B cell (primary cell): ENCODE measurements around the gene MELK. TPM values are rescaled to one million over a fixed set of nuclear protein-coding genes. Genes with fewer than 3 reads are reported as not detected.
A peak's percentile ranks its signal among the peaks of the same experiment; 100 is the strongest.

ENCODE experiments used
- ATAC-seq: fragments of 200-7000 bp; cut with Tn5 transposase; one replicate; pipeline ENCODE4 v1.10.0; 2021; ENCODE audit warnings: low read depth, mild to moderate bottlenecking, moderate number of reproducible peaks, moderate library complexity
- CTCF ChIA-PET: fragments of 350-600 bp; sonication (Branson Sonifier 250); formaldehyde crosslinking; loops from one replicate; lab custom pipeline; 2021; ENCODE audit warnings: antibody characterized with exemption, inconsistent platforms; lab: Charles Lee
- POLR2A ChIA-PET: fragments of 350-600 bp; sonication (Branson Sonifier 250); formaldehyde crosslinking; loops from one replicate; lab custom pipeline; 2021; ENCODE audit warnings: antibody characterized with exemption; lab: Charles Lee
- DNase-seq: peaks from one replicate; pipeline ENCODE4 v3.0.0; 2013
- H2AFZ ChIP-seq: 2 replicates; pipeline ENCODE4 v1.6.1; 2012; ENCODE audit warnings: mild to moderate bottlenecking, low read depth, low read length; ENCODE audit not compliant: insufficient read depth, poor library complexity, severe bottlenecking
- H3K27ac ChIP-seq, 2 donors: 1 replicate in 1 of 2; 2 replicates in 1 of 2; pipeline ENCODE4 v1.5.1; 2012 to 2013; ENCODE audit warnings: low read length in 2 of 2, mild to moderate bottlenecking in 2 of 2, moderate library complexity in 1 of 2
- H3K27me3 ChIP-seq, 4 experiments: fragments of 200-600 bp in 1 of 4; sonication (generic) in 1 of 4; replicated peaks in 1 of 4; 1 replicate in 2 of 4; 2 replicates in 2 of 4; pipeline versions ENCODE4 v1.6.1 to v1.7.0; 2013 to 2016; ENCODE audit warnings: low read length in 3 of 4, mild to moderate bottlenecking in 2 of 4, mixed read lengths in 1 of 4, moderate library complexity in 1 of 4; ENCODE audit not compliant: insufficient read depth in 4 of 4, control insufficient read depth in 3 of 4; ENCODE audit errors: control extremely low read depth in 1 of 4
- H3K36me3 ChIP-seq, 2 experiments: replicated peaks in 1 of 2; 1 replicate in 1 of 2; 2 replicates in 1 of 2; pipeline versions ENCODE4 v1.6.1 to v1.7.1; 2013; ENCODE audit warnings: low read length in 1 of 2; ENCODE audit not compliant: insufficient read depth in 2 of 2, control insufficient read depth in 1 of 2; ENCODE audit errors: control extremely low read depth in 1 of 2, extremely low read depth in 1 of 2
- H3K4me1 ChIP-seq, 2 donors: fragments of 200-600 bp in 1 of 2; sonication (generic) in 1 of 2; 1 replicate in 1 of 2; 2 replicates in 1 of 2; pipeline versions ENCODE4 v1.5.1 to v1.6.1; 2013 to 2017; ENCODE audit warnings: low read length in 2 of 2; ENCODE audit not compliant: control insufficient read depth in 2 of 2, insufficient read depth in 2 of 2
- H3K4me2 ChIP-seq: replicated peaks from 2 replicates; pipeline ENCODE3; 2012; ENCODE audit warnings: mild to moderate bottlenecking, low read depth, low read length; ENCODE audit not compliant: poor library complexity, severe bottlenecking
- H3K4me3 ChIP-seq, 5 experiments: fragments of 200-600 bp in 1 of 5; sonication (generic) in 1 of 5; 1 replicate in 3 of 5; 2 replicates in 2 of 5; pipeline versions ENCODE4 v1.5.1 to v1.7.0; 2011 to 2016; ENCODE audit warnings: low read length in 4 of 5, mild to moderate bottlenecking in 4 of 5, low read depth in 2 of 5, control low read depth in 1 of 5, moderate library complexity in 1 of 5; ENCODE audit not compliant: insufficient read depth in 1 of 5; ENCODE audit errors: control extremely low read depth in 1 of 5, extremely low read depth in 1 of 5
- H3K79me2 ChIP-seq: fragments of 200-600 bp; sonication (generic); one replicate; pipeline ENCODE4 v1.6.0; 2016; ENCODE audit warnings: low read length; ENCODE audit not compliant: control insufficient read depth, insufficient read depth
- H3K9ac ChIP-seq: fragments of 200-600 bp; sonication (generic); 2 replicates; pipeline ENCODE4 v1.6.1; 2017; ENCODE audit warnings: mild to moderate bottlenecking, low read length, moderate library complexity
- H3K9me3 ChIP-seq, 3 donors: one replicate each; pipeline versions ENCODE4 v1.6.1 to v1.7.1; 2013; ENCODE audit warnings: low read length in 2 of 3; ENCODE audit not compliant: control insufficient read depth in 2 of 3, insufficient read depth in 1 of 3; ENCODE audit errors: control extremely low read depth in 1 of 3
- H4K20me1 ChIP-seq: 2 replicates; pipeline ENCODE4 v1.6.0; 2012; ENCODE audit warnings: mild to moderate bottlenecking, low read length; ENCODE audit not compliant: insufficient read depth, control insufficient read depth, poor library complexity, severe bottlenecking
- H3K27ac Mint-ChIP-seq: one replicate; pipeline ENCODE4 v1.8.0; 2021; ENCODE audit warnings: mixed read lengths
- H3K27me3 Mint-ChIP-seq: one replicate; pipeline ENCODE4 v1.8.0; 2021; ENCODE audit warnings: mixed read lengths
- H3K4me1 Mint-ChIP-seq: one replicate; pipeline ENCODE4 v1.8.0; 2021; ENCODE audit warnings: mixed read lengths
- H3K4me3 Mint-ChIP-seq: one replicate; pipeline ENCODE4 v1.8.0; 2021; ENCODE audit warnings: mixed read lengths
- H3K9me3 Mint-ChIP-seq: one replicate; pipeline ENCODE4 v1.8.0; 2022; ENCODE audit warnings: mixed read lengths; ENCODE audit not compliant: insufficient read depth
- CTCF ChIP-seq: fragments of 200-600 bp; IDR thresholded peaks from one replicate; pipeline ENCODE4 v1.8.0; 2022; ENCODE audit warnings: antibody characterized with exemption, mild to moderate bottlenecking
- EZH2 ChIP-seq: IDR thresholded peaks from 2 replicates; pipeline ENCODE4 v1.6.1; 2012; ENCODE audit warnings: borderline replicate concordance, low read depth, mild to moderate bottlenecking, moderate library complexity, low read length; ENCODE audit not compliant: insufficient read depth, poor library complexity, severe bottlenecking
- WGBS: methylation state at CpG from one replicate; pipeline ENCODE4 v1.1.5; 2013; ENCODE audit warnings: missing lambda C conversion rate; ENCODE audit not compliant: insufficient coverage; 5-methylcytosine and 5-hydroxymethylcytosine counted together
- intact Hi-C: fragments of 100-400 bp; cut with micrococcal nuclease; formaldehyde crosslinking; loops from one replicate; pipeline ENCODE4 v1.10.0; 2022
- polyA plus RNA-seq: library from polyadenylated mRNA; depleted of rRNA; stranded (reverse); fragments of >200 nt; gene quantifications from 2 replicates; pipeline ENCODE4 v1.2.3, GENCODE V29; 2012
- total RNA-seq, 2 donors: library from RNA; stranded (reverse); fragments of 120-200 nt in 1 of 2; gene quantifications; 1 replicate in 1 of 2; 2 replicates in 1 of 2; pipeline versions ENCODE4 v1.2.3 to v1.2.4, GENCODE V29; 2013 to 2022

MELK gene
- total and polyA plus RNA-seq, 2 donors (not counting 1 experiment from before 2014, with no cell fraction given), result 0.17 to 0.18 TPM

DNA sequence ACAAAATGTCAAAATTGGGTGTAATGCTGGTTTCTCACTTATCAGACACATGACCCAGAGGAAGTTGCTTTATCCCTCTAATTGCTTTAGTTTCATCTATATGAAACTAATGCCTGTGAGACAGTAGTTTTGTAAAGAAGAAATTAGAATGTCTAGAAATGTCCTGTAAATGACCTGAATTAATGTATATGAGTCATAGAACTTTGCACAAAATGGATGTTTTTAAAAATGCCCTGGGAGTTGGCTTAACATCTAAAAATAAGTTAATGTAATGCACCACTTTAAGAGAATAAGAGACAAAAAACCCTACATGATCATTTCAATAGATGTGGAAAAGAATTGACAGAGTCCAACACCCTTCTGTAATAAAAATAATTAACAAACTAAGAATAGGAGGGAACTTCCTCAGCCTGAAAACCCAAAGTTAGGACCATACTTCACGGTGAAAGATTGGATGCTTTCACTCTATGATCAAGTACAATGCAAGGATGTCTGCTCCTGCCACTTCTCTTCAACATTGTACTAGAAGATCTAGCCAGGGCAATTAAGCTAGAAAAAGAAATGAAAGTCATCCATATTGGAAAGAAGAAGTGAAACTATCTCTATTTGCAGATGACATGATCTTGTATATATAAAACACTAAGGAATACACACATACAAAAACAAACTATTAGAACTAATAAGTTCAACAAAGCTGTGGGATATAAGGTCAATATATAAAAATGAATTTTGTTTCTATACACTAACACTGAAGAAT is 117.9 kb downstream of the MELK start:
- Histone ChIP-seq H3K4me2 (peak overlapping the region; percentile 26), H4K20me1 (no peaks in the 10 kb centered on the region), H3K36me3 (no peaks in the 10 kb centered on the region), H3K9me3 (no peaks in the 10 kb centered on the region), H3K9ac (no peak overlapping the region), H3K4me1 (peaks cover 9 to 10% of the 10 kb centered on the region in 2 donors), H3K4me3 (no peak overlapping the region), H3K27ac (no peak overlapping the region), H2AFZ (no peak overlapping the region), H3K79me2 (no peaks in the 10 kb centered on the region), H3K27me3 (no peaks in the 10 kb centered on the region)
- H3K27me3 Mint-ChIP-seq, result peaks cover 7% of the 10 kb centered on the region
- whole genome bisulfite sequencing, result no CpG with 5 or more reads among the region's 1 CpG
- intact Hi-C loops, result no loop called here
- H3K9me3 Mint-ChIP-seq, result no peaks in the 10 kb centered on the region
- peak overlapping the region; percentile 33 for H3K27ac Mint-ChIP-seq
- ChIA-PET CTCF (no interaction called here), POLR2A (no interaction called here)
- TF ChIP-seq CTCF (no peak), EZH2 (no peak)
- peak; percentile 48 for DNase-seq
- H3K4me1 Mint-ChIP-seq, result peaks cover 18% of the 10 kb centered on the region
- no peak overlapping the region for H3K4me3 Mint-ChIP-seq
- peak; percentile 45 for ATAC-seq

DNA sequence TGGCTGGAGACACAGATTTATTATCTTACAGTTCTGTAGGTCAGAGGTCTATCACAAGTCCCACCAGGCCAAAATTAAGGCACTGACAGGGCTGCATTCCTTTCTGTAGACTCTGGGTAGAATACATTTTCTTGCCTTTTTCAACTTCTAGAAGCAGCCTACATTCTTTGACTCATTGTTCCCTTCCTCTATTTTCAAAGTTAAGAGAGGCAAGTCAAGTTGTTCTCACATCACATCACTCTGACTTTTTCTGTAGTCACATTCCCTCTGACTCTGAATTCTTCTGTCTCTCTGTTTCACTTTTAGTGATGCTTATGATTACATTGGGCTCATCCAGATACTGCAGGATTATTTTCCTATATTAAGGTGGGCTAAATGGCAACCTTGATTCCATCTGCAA is 119.0 kb downstream of the MELK start:
- Histone ChIP-seq H3K4me1 (peaks cover 9 to 10% of the 10 kb centered on the region in 2 donors), H3K27ac (no peak overlapping the region), H3K9ac (no peak overlapping the region), H2AFZ (no peak overlapping the region), H3K79me2 (no peaks in the 10 kb centered on the region), H3K4me2 (no peak overlapping the region), H3K4me3 (no peak overlapping the region), H3K27me3 (no peaks in the 10 kb centered on the region), H3K9me3 (no peaks in the 10 kb centered on the region), H3K36me3 (no peaks in the 10 kb centered on the region), H4K20me1 (no peaks in the 10 kb centered on the region)
- Mint-ChIP-seq H3K27me3 (peaks cover 7% of the 10 kb centered on the region), H3K27ac (no peak overlapping the region), H3K9me3 (no peaks in the 10 kb centered on the region), H3K4me1 (peaks cover 18% of the 10 kb centered on the region), H3K4me3 (no peak overlapping the region)
- no peak for TF ChIP-seq CTCF
- no peak for TF ChIP-seq EZH2
- intact Hi-C loops, result no loop called here
- ChIA-PET POLR2A (no interaction called here), CTCF (no interaction called here)
- DNase-seq, result no peak
- ATAC-seq, result no peak
